ENCODE results near the gene MSI2.

DNA sequence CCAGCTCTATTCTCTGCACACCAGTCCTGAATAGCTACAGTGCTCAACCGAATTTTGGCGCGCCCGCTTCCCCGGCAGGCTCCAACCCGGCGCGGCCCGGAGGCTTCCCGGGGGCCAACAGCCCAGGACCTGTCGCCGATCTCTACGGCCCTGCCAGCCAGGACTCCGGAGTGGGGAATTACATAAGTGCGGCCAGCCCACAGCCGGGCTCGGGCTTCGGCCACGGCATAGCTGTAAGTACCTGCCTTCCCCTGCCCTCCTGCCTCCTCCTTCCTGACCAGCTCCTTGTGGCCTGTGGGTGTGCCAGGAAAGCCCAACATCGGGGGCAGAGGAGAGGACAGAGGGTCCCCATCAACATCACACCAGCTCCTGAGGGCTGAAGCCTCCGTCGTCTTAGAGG is 418.6 kb downstream of the MSI2 start:
- TF ChIP-seq ZNF274 (IDR thresholded peaks at IDR 0.05; ENCODE audit: low read depth, low read length) (no peak), SUZ12 (IDR thresholded peaks at IDR 0.05; ENCODE audit: extremely low read depth, insufficient read depth, insufficient read length) (no peak)
